ENCODE results near the gene USP54.
"Not testable (repeated sequence)": the region's sequence is repeated elsewhere in the genome, so short reads cannot be mapped to it uniquely, and the experiment has no call there.

The USP54 gene

DNA sequence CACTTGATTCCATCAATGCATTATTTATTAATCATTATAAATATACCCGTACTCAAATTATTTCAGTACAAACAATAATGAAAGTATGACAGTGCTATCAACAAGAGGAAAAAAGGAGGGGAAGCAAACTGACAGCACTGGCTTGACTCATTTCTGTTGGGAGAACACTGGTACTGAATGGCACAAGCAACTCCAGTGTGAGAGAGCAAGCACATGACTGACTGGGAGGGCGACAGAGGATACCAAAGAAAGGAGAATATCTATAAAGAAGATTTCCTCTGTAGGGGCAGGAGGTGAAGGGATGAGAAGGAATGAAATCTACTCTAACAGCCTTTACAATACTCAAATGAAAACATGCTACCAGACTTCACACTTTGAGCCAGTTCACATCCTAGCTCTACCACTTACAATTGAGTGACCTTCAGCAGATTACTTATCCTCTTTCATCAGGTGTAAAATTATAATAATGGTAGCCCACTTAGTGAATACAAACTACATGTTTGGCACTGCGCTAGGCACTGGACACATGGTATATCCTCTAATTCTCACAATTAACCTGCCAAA, 1.5 kb downstream of the USP54 start:
- no peak for DNase-seq (ENCODE audit: low read depth)

DNA sequence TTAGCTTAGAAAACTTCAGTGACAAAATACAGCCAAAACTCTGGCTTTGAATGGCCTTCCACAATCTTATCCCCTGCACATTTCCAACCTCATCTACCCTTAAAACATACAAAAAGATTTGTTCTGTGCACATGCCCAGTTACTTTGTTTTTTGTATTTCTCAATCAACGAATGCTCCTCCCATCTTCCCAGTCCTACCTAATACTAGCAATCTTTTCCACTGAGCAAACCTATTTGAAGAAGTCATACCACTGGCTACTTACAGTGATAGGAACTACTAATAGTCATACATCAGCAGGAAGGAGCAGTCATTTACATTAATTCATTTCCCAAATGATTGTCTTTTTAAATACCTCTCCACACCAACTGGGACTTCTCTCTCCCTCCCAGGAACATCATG, 2.5 kb downstream of the USP54 start:
- no peak for DNase-seq (ENCODE audit: low read depth)

DNA sequence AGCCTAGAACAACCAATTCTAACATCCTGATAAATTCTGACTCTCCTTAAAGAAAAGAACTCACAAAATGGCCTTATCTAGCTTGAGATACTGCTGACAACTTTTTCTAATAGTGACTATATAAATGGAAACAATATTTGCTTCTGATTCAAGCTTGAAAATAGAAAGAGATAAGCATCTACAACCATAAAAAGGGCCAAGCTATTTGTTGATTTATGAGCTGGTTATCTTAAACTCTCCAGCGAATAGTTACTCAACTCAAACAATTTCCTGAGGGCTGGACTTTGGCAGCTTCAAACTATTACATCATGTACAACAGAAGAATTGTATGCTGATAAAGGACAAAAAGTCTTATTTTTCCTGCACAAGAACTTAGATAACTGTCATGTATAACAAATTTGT, 4.6 kb downstream of the USP54 start:
- DNase-seq (ENCODE audit: low read depth) = no peak

DNA sequence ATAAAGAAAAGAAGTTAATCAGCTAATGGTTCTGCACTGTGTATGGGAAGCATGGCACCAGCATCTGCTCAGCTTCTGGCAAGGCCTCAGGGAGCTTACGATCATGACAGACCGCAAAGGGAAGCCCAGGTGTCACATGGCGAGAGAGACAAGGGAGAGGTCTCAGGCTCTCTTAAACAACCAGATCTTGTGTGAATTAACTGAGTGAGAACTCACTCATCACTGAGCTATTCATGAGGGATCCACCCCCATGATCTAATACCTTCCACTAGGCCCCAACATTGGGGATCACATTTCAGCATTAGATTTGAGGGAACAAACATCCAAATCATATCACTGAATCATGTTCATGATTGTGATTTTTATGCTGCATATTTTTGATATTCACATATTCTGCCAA, 5.8 kb downstream of the USP54 start:
- DNase-seq (ENCODE audit: low read depth) = no peak

DNA sequence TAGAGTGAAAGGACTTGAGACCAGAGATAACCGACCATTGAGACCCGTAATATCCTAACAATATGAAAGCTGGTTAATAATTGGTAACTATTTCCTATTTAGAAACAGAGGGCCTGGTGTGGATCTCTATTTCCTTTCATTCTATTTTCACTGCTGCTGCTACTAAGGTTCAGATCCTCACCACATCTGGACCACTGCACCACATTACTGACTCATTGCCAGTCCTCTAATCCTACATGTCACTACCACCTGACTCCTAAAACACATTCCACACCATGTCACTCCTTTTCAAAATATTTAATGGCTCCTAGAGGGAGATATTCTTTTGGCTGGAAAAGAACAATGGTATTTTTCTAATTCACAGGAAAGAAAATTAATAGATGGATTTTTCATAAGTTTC, 6.4 kb downstream of the USP54 start:
- no peak for DNase-seq (ENCODE audit: low read depth)

DNA sequence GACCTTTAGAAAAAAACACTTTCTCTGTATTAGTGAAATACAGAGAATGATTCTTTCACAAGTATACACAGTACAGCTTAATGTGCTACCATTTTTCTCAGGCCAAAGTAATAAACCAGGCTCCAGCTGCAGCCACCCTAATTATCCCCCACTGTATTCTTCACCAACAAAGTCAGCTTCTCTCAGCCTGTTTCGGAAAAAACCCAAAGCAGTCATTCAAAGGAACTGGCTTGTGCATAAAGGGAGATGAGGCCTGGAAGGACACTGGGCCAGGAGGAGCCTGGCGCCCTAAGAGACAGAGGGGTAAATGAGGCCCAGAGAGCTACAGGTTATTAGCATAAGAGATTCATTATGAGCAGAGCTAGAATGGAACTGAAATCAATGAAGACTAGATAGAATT, 9.2 kb downstream of the USP54 start:
- no peak for DNase-seq (ENCODE audit: low read depth)

DNA sequence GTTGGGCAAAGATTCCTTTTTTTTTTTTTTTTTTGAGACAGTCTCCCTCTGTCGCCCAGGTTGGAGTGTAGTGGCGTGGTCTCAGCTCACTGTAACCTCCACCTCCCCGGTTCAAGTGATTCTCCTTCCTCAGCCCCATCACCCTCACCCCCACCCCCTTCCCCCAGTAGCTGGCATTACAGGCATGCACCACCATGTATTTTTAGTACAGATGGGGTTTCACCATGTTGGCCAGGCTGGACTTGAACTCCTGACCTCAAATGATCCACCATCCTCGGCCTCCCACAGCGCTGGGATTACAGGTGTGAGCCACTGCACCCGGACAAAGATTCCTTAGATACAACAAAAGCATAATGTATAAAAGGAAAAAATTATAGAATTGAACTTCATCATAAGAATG, 12.2 kb downstream of the USP54 start:
- DNase-seq (ENCODE audit: low read depth) = not testable (repeated sequence)

DNA sequence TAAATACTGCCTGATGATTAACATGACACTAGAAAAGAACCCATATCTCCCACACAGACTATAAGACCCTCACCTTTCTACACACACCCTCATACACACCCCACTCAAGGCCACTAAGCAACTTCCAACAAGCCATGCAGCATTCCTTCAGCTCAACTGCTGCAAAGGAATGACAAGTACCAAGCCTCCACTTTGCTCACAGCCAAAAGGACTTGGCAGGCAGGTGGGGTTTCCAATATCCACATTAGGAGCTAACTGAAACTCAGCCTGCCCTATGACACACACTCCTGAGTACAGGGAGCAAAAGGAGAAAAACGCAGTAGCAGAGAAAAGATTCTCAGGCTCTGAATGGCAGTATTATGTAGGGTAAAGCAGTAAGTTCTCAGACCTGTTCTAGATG, 13.4 kb downstream of the USP54 start:
- DNase-seq (ENCODE audit: low read depth) = no peak

DNA sequence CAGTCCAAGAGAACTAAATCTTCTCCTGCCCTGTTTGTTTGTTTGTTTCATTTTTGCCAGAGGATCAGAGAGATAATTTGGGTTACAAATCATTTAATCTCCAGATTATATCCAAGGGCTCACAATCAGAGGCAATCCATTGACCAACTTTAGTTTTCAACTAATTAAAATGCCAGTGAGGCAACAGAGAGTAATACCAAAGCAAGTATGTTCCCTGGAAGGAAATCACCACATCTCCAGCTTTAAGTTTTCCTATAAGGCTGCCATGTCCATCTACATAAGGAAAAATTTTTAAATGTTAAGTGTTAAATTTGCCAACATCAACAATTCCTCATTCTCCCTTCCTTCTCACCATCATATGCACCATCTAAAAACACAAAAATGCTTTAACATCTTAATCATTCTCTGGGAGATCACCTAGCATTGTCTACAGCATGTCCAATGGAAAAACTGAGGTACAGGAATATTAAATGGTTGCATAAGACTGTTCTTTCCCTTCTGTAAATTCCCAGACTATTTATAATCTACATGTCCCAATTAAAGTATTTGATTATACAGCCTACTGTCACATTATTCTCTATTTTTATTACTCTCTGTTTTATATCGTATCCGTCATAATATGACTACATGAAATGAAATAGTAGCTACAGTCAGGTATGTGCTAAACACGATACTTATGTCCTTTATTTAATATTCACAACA, 14.1 kb downstream of the USP54 start:
- no peak for DNase-seq (ENCODE audit: low read depth)

DNA sequence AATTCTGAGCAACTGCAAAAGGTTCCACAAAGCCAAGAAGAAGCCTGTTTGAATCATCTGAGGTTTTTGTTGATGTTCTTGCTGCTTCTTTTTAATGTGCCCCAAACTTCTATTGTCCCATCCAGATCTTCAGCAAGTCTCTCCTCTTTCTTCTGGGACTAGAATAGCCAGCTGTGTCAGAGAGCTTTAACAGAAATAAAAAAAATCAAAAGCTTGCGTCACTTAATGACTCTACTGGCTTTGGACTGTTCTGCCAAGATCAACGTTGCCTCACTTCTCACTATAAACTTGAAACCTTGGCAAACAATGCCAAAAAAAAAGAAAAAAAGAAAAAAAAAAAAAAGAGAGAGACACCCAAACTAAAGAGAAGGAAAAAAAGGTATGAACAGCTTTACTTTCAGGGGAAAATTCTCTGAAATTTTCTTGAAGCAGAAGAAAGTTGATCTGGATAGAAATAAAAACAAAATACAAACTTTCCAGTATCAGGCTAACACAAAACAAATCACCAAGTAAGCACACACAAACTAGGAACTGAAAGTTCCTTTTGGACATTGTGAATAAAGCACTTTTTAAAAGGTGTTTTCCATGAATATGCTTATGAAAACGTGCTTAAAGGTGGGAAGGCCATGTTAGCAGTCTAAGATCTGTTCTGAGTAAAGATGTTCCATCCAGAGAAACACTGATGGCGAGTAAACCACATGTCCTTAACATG, 14.8 kb downstream of the USP54 start:
- no peak for DNase-seq (ENCODE audit: low read depth)

DNA sequence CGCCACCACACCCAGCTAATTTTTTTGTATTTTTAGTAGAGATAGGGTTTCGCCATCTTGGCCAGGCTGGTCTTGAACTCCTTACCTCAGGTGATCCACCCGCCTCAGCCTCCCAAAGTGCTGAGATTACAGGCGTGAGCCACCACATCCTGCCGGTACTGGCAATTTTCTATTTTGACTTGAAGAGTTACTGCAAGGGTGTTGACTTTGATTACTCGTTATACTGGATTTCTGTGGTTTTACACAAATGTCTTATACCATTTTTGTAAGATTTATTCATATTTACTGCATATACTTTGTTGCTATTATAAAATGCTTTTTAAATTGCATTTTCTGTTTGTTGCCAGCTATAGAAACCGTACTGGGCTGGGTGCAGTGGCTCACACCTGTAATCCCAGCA, 24.1 kb downstream of the USP54 start:
- DNase-seq (ENCODE audit: low read depth) = not testable (repeated sequence)

DNA sequence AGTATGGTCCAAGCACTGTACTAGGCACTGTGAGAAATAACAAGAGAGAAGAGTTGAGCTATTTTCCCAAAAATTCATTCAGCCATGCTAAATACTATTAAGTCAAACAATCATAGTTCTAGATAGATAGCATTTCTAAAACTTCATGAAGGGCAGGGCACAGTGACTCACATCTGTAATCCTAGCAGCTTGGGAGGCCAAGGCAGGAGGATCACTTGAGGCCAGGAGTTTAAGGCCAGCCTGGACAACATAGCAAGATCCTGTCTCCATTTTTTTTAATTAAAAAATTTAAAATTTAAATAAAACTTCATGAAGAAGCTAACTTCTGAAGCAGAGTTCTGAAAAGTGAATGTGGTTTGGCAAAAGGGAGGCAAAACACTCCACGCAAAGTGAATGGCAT, 29.9 kb downstream of the USP54 start:
- DNase-seq (ENCODE audit: low read depth) = no peak

DNA sequence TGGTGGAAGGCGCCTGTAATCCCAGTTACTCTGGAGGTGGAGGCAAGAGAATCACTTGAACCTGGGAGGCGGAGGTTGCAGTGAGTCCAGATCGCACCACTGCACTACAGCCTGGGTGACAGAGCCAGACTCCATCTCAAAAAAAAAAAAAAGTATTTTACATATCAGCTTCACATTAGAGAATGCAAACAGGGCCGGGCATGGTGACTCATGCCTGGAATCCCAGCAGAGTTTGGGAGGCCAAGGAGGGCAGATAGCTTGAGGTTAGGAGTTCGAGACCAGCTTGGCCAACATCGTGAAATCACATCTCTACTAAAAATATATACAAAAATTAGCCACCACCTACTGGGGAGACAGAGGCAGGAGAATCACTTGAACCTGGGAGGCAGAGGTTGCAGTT, 31.6 kb downstream of the USP54 start:
- DNase-seq (ENCODE audit: low read depth) = no peak

DNA sequence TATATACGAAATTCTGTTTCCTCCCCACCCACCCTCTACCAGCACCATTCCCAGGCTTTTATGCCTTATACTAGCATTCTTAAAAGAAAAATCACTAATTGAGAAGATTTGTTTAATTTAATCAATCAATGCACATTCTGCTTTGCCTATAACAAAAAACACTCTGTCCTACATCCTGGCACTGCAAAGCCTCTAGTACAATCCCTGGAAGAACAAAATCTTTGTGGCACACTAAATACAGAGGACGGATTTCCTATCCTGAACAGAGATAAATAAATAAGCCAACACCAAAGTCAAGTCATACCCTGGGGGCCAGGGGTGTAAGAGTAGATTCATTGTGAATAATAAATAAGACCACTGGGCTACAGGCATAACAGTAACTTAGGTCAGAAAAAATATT, 34.3 kb downstream of the USP54 start:
- no peak for DNase-seq (ENCODE audit: low read depth)

DNA sequence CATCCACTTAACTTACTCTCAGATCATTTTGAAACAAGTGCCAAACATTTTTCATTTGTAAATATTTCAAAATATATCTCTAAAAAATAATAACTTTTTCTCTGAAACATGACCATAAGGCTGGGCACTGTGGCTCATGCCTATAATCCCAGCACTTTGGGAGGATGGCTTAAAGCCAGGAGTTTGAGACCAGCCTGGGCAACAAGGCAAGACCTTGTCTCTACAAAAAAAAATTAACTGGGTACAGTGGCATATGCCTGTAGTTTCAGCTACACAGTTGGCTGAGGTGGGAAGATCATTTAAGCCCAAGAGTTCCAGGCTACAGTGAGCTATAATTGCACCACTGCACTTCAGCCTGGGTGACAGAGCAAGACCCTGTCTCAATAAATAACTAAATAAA, 36.4 kb downstream of the USP54 start:
- no peak for DNase-seq (ENCODE audit: low read depth)

DNA sequence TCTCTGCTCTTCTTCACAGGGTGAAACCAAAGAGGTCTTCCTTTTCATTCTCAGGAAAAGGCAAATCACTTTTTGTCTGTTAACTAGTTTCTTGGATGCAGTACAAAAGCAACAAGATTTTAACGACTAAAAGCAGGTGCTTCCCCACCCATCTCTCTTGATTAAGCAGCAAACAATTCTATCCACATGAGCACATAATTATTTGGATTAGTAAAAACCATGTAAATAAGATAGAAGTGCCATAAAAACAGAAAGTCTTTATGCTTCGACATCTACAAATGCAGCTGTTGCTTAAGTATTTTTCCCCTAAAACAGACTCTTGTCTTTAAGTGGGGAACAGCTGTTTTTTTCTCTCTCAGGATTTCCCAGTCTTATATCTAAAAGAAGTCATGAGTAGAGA, 37.4 kb downstream of the USP54 start:
- DNase-seq (ENCODE audit: low read depth) = no peak

DNA sequence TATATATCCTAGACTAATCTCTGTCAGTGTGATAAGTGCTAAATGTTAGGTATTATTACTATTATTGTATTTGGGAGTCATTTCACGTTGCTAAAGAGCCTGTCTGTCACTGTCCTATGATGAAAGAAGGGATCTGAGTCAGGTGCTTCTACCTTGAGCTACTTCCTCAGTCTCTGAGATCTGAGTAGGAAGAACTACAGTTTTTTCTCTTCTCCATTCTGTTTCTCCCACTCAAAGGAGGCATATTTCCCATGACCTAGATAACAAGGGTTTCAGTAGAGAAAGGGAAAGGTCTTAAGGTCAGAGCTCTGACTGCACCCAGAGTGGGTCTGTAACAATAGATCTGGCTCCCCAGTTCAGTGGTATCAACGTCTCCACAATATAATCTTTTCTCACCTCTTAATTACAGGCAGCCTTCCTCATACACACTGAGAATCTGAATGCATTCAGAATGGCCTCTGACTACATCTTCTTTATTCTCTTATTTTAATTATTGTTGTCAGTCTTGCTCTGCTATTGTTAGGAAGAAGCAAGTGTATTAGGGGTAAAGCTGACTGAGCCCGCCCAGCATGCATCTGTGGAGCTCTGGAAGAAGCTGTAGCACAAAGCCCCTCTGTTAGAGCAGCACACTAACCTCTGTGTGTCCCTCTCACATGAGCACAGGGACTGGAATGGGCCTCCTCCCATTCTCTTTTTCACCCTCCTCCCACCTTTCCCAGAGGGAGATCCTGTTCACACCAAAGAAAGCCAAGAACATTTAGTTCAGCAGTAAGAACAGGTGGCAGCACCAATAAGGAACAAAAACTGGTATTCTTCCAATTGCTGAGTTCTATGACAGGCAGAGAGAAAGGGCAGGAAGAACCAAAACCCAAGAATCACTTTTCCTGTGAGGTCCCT, 38.1 kb downstream of the USP54 start:
- DNase-seq (ENCODE audit: low read depth) = no peak

DNA sequence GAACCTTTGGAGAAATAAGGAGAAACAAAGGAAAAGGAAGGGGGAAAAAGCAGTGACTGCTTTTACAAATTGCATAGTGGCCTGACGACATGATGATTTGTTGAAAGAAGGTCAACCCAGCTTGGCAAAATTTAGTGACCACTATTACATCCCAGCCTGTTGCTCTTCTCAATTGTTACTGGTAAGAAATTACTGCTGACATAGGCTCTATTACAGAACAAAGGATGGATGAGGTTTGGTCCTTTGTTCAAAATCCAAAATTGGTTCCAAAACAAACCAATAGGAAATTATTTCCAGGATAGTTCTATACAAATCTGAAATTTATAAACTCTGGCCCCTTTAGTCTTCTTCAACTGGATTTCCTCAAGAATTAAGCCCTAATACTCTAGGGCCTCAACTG, 39.6 kb downstream of the USP54 start:
- DNase-seq (ENCODE audit: low read depth) = no peak

DNA sequence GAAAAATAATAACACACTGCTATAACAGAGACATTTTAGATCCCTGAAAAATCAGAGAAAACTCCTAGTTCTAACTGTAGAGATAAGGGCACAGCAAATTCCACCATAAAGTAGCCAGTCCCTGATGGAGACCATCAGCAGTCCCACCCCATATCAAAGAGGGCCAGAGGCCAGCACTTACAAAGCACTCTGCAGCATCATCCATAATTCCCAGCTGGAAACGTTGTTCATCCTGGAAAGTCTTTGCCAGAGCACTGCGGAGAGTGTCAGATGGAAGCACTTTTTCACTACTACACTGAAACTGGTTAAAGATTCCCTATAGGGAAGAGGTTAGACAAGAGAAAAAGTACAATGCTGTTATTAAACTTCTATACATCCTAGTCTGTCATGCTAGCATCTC, 45.8 kb downstream of the USP54 start:
- DNase-seq (ENCODE audit: low read depth) = no peak

DNA sequence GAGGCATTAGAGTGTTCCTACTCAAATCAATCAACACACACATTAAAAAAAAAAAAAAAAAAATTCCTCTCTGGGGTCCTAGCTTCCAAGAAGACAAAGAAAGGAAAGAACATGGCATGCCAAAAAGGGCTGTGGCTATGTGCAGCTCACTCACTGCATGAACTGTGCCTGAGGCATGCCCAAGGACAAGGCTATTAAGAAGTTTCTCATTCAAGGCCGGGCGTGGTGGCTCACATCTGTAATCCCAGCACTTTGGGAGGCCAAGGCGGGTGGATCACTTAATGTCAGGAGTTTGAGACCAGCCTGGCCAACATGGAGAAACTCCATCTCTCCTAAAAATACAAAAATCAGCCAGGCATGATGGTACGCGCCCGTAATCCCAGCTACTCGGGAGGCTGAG, 53.4 kb downstream of the USP54 start:
- DNase-seq (ENCODE audit: low read depth) = no peak

DNA sequence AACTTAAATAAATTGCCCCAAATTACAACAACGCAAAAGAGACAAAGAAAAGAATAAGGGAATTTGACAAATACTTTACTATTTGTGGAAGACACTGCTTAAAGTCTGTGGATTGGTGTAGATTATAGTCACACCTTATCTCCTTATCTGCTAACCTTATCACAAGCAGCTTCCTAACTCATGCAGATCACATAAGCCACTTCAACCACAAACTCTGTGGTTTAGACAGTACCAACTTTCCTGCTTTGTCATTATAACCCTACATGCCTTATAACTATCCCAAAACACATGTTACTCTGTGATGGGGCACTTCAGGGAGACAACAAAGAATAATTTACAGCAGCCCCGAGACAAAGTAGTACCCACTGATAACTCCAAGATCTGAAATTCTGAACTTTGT, 53.9 kb downstream of the USP54 start:
- no peak for DNase-seq (ENCODE audit: low read depth)

DNA sequence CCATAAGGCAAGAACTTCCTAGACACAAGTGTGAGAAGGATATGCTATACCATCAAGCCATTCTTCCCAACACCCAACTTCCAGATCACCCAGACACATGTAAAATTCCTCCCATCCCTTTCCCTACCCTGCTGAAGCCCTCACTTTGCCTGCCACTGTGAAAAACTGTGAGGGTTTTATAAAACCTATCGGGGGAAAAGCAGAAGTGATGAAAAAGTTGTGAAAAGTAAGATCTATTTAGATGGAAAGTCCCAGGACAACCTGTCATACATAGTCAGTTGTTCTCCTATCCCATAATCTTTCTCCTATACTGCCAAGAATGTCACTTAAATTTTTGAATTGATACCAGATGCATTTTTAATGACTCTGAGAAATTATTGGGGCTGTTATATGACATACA, 56.3 kb downstream of the USP54 start:
- no peak for DNase-seq (ENCODE audit: low read depth)

Data from activated gamma-delta T cell treated with anti-CD3 and anti-CD28 coated beads, Interleukin-2, amount 50 U/mL, for 16 hours (primary cell).